GM19452 (cell line): ENCODE data around the gene PDCL2.
"Not testable (repeated sequence)": the region's sequence is repeated elsewhere in the genome, so short reads cannot be mapped to it uniquely, and the experiment has no call there.

ENCODE experiments used
- ATAC-seq: cut with Tn5 transposase; IDR thresholded peaks from one replicate; pipeline ENCODE4 v1.9.1; 2021; ENCODE audit not compliant: unreplicated experiment

PDCL2 gene

DNA sequence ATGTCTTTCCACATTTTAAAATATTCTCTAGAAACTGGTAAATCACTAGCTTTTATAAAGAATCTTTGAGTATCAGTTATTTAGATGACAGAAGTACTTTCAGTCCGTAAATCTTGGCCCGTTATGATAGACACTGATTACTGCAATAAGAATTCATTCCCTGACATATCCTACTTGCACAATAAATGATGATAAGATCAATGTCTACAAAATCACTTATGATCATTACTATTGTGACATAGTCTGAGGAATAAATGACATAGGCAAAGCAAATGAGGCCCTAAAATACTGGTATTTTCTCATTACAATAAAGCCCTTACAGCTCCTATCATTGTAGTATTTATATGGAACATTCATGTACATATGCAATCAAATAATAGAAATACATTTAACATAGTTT is 6.6 kb upstream of the PDCL2 start:
- no peak for ATAC-seq

- ATAC-seq = no peak
Measured at GRCh38 chr4:55588160-55588559, 3.9 kb downstream of the PDCL2 start.

GRCh38 chr4:55582773-55583172 is 9.3 kb downstream of the PDCL2 start:
- ATAC-seq = not testable (repeated sequence)

- no peak for ATAC-seq
Measured at GRCh38 chr4:55578341-55579010, 13.6 kb downstream of the PDCL2 start.

GRCh38 chr4:55575513-55575912 is 16.5 kb downstream of the PDCL2 start:
- ATAC-seq = no peak

DNA sequence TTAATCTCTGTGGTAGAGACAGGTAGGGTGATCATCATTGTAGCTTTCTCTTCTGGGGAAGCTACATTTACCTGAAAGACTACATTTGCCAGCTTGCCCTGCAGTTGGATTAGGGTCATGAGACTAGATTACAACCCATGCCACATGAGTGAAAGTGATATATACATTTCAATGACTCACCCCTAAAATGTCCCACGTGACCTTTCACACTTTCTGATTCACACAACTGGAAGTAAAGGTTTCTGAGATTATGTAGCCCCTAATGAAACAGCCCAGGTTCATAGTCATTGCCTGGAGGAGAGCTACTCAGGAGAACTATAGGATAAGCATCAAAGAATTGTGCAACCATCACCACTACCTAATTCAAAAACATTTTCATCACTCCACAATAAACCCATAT is 17.8 kb downstream of the PDCL2 start:
- no peak for ATAC-seq

- ATAC-seq = no peak
Measured at GRCh38 chr4:55571806-55572205, 20.2 kb downstream of the PDCL2 start.

DNA sequence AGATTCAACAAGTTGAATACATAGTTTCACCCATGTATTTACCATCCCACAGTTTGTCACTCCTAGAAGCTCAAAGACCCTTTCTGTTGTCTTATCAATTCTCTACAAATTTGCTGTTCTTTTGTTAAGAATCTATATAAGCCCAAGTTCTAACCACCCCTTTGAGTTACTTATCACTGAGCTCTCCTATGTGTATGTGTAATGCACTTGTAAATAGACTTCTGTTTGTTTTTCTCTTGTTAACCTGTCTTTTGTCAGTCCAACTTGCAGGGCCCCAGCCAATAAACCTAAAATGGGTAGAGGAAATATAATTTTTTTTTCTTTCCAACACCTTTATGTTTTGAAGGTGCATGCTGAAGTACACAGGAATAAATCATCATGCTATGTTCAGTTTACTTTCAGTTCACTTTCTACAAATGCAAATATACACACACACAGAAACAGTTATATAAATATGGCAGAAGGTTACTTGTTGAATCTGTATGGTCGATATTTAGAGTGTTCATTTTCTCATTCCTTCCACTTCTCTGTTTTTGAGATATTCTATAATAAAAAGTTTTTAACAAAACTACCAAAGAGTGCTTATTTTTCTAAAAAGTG is 23.0 kb downstream of the PDCL2 start:
- ATAC-seq = no peak

- ATAC-seq = peak; percentile 100
Measured at GRCh38 chr4:55561889-55562288, 30.2 kb downstream of the PDCL2 start.

GRCh38 chr4:55560096-55560495 is 31.9 kb downstream of the PDCL2 start:
- ATAC-seq = no peak

GRCh38 chr4:55554453-55555030 is 37.5 kb downstream of the PDCL2 start:
- no peak for ATAC-seq

- peak; percentile 64 for ATAC-seq
Measured at GRCh38 chr4:55553441-55554201, 38.4 kb downstream of the PDCL2 start.

GRCh38 chr4:55551964-55552363 is 40.1 kb downstream of the PDCL2 start:
- not testable (repeated sequence) for ATAC-seq

DNA sequence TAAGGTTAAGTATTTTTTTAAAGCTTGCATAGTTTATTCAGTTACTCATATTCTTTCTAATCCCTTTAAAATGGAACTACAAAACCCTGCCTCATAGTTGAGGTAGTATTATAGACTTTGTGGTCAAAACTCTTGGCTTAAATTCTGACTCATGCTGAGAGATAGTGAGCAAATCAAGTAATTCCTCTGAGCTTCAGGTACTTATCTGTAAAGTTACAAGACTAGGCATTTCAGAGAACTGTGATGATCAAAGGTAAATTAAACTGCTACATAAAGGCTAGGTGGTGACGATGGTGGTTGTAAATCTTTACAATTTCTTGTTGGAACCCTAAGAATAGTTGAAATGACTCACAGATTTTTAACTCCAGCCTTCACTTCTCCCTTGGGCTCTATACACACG is 42.2 kb downstream of the PDCL2 start:
- no peak for ATAC-seq

GRCh38 chr4:55547918-55548317 is 44.1 kb downstream of the PDCL2 start:
- ATAC-seq = no peak

DNA sequence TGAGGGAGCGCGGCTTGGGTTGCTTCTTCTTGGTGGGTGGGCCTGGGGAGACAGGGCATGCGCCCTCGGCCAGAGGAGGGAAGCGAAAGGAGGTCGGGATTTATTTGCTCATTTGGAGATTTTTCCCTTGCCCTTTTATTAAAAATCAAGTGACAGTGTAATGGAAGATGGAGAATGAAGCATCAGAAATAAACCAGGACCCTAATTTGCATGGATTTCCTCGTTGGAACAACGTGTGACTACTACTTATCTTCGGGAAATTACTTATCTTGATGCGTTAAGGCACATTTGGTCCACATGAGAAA is 44.6 kb downstream of the PDCL2 start:
- ATAC-seq = no peak

DNA sequence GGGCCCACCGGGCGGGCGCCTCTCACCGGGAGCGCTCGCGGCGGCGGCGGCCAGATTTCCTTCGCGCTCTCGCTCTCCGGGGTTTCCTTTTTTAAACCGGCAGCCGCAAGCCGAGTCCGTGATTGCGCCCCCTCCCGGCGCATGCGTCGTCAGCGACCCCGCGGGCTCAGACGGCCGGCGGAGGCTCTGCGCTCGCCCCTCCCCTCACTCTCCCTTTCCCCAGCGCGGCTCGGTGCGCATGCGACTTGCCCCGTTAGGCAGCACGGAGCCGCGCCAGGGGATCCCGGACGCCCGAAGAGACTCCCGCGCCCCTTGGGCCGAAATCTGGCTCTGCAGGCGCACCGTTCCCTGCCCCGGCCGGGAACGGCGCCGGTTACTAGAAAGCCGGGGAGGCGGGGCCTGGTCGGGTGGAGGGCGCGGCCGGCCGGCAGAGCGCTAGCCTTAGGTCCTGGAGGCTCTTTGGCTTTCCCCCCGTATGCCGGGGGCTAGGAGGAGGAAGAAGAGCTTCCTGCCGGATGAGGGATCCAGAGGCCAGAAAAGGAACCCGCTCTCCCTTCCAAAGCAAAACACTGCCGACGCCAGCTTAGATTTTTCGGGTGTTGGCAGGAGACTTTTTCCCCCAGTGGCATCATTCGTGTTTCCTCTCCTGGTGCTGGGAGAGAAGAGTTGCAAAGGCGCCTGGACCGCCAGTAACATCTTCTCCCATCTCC is 45.1 kb downstream of the PDCL2 start, which contains the start of gene CLOCK:
TSS of gene CLOCK (minus strand) at position 154 of the 710 bp plus-strand sequence. CDS start 64,124 bp downstream, outside the sequence.
- peak; percentile 76 for ATAC-seq

DNA sequence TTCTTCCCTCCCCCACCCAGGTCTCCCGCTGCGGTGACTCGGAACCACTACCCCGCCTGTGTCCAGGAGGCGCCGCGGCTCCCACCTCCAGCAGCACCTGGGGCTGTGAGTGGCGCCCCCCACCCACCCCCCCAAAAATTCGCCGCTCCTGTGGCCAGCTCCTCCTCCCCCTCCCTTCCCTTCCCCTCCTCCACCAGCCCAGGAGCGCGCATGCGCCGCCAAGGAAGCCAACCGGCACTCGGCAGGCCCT is 45.6 kb downstream of the PDCL2 start:
- ATAC-seq = peak; percentile 49

- ATAC-seq = peak; percentile 43
Measured at GRCh38 chr4:55545641-55546505, 46.2 kb downstream of the PDCL2 start.

GRCh38 chr4:55545151-55545550 is 46.9 kb downstream of the PDCL2 start:
- ATAC-seq = no peak

GRCh38 chr4:55543858-55544257 is 48.2 kb downstream of the PDCL2 start:
- ATAC-seq = no peak
